Inferior parietal cortex (tissue), 1 donor: ENCODE data around the gene STPG1.
"Not testable (repeated sequence)": the region's sequence is repeated elsewhere in the genome, so short reads cannot be mapped to it uniquely, and the experiment has no call there.

ENCODE experiments used
- DNase-seq: peaks from one replicate; pipeline ENCODE4 v3.0.0-alpha.2; 2016; ENCODE audit errors: extremely low spot score

The STPG1 gene

GRCh38 chr1:24413350-24414163 is at the start of gene STPG1:
Gene STPG1, minus strand, starts transcription at chr1:24413782. Its CDS starts 12,394 bp downstream, at chr1:24401388.
- peak; percentile 96 for DNase-seq

GRCh38 chr1:24462128-24462527 is 48.5 kb upstream of the STPG1 start:
- DNase-seq: not testable (repeated sequence)

DNA sequence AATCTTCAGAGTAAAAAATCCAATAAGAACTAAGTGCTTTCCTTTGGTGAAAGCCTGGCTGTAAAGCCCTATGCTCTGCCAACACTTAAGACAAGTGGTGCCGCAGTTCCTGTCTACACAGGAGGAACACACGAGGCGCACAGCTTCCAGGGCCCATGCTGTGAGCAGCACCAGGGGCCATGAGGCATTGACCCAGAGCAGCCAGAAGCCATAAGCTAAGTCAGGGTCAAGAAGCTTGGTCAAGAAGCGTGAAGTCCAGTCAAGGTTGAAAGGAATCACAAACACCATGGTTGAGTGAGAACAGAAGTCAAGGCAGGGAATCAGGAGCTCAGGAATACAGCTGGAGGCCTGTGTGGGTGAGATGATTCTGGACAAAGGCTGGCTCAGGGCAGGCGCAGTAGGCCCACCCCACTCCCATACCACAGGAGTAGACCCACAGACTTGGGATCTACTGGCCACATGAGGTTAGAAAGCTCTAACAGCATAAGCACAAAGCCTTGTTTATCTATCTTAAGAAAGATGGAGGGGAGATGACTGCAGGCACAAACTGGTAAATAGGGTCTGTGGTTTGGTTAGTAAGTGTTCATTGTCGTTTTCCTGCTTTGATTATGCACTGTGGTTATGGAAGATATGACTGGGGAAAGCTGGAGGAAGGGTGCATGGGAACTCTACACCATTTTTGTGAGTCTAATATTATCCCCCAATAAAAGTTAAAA is 46.1 kb upstream of the STPG1 start:
- DNase-seq: no peak

DNA sequence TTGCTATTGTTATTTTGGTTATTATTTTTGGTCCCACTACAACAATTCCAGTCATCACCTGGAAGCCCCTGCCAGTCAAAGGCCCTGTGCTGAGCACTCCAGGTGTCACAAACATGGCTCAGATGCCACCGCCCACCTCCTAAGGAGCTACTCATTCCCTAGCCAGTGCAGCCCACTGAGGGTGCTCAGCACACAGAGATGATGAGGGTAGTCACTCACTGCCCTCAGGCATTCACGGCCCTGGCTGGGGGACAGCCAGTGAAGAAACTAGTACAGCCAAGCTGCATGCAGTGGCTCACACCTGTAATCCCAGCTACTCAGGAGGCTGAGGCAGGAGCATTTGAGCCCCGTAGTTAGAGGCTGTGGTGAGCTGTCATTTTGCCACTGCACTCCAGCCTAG is 44.3 kb upstream of the STPG1 start:
- no peak for DNase-seq

- no peak for DNase-seq
Observed at GRCh38 chr1:24455272-24455671, 41.7 kb upstream of the STPG1 start.

GRCh38 chr1:24454673-24455072 is 41.1 kb upstream of the STPG1 start:
- no peak for DNase-seq

DNA sequence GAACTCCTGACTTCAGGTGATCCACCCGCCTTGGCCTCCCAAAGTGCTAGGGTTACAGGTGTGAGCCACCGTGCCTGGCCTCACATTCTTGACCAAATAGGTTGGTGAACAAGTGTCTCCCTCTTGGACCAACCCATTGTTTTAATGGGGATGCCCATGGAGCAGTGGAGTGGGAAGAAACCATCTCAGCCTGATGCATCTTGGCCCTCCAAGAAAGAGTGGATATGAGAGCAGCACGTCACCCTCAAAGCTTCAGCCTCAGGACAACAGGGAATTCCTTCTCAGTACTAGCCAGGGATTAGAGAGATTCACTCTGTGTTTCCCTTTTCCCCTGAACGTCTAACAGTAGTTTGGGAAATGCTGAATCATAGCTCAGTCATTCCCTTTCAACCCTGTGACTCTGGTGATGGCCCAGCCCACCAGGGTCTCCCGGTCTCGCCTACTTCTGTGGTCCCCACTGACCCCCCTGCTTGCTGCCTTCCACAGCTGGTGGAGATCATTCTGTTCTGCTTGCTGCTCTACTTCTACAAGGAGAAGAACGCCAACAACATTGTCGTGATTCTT is 39.4 kb upstream of the STPG1 start:
- DNase-seq: no peak

GRCh38 chr1:24451746-24452145 is 38.2 kb upstream of the STPG1 start:
- no peak for DNase-seq

DNA sequence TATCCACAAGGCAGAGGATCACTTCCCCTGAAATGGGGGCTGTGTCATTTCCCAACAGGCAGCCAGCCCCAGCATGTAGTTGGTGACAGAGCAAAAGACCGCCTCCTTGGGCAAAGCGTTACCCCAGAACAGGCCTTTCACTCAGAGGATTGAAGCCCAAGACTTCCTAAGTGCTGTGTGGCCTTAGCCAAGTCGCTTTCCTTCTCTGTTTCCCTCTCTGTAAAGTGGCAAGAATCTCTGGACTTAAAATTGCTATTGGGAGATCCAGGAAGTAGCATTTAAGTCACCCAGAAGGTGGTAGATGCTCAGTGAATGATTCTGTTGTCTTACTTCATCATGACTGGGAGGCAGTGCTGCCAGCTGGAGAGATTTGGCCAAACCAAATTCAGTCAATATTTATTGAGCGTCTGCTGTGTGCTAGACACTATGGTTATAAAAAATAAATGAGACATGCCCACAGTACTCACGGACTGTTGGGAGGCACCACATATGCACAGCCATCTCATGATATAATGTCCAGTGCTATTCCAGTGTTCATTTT is 37.3 kb upstream of the STPG1 start:
- no peak for DNase-seq

DNA sequence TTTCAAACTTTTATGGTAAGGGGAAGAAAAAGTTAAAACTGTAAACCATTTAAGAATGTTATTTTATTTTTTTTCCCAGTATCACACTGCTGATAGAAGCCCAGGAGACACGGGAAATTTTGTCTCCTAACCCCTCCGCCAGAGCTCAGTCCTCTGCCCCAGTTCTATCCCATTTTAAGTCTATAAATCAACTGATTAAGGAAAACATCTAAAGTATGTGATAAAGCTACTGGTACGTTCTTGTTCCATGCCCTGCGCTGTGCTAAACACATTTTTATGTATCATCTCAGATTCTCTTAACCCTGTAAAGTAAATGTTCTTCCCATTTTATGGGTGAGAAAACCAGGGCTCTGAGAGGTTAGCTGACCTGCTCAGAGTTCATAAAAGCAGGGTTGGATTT is 36.7 kb upstream of the STPG1 start:
- DNase-seq: no peak

GRCh38 chr1:24446446-24446845 is 32.9 kb upstream of the STPG1 start:
- DNase-seq: not testable (repeated sequence)

DNA sequence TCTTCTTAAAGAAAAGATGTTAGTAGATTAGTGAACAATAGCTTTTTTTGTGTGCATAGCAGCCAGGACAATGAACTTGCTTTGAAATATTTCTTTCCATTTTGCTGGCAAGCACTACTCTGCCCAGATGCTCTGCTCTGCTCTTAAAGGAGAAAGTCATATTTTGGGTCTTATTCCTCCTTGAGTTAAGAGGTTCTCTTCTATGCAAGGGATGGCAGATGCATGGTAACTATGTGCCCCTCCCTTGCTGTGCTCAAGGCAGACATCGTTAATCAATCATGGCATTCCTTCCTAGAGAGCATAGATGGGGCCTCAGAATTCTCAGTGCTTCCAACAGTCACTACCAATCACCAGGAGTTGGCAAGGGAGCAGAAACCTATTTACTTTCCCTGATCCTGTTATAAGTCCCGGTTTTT is 29.7 kb upstream of the STPG1 start:
- no peak for DNase-seq

- no peak for DNase-seq
Observed at GRCh38 chr1:24442764-24443163, 29.2 kb upstream of the STPG1 start.

DNA sequence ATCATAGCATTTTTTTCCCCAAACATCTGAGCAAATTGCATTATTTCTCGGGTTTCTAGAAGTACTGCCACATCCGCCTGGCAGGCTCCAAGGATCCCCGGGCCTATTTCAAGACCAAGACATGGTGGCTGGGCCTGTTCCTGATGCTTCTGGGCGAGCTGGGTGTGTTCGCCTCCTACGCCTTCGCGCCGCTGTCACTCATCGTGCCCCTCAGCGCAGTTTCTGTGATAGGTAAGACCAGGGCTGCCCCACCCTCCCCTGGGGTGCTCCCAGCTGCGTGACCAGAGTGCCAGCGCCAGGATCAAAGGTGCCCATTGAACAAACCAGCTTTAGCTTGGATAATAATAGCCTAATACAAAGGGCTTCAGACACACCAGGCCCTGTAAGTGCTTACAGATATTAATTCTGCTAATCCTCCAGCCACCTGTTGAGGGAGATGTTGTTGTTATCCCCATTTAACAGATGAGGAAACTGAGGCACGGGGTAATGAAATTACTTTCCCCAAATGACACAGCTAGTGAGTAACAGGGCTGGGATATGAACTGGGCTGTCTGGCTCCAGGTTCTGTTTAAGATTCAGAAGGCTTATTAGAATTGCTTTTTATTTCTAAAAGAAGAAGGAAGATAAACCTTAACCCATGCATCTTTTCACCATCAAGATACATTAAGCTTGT is 28.6 kb upstream of the STPG1 start:
- DNase-seq: no peak

GRCh38 chr1:24441480-24441879 is 27.9 kb upstream of the STPG1 start:
- no peak for DNase-seq

- no peak for DNase-seq
Observed at GRCh38 chr1:24440436-24440835, 26.9 kb upstream of the STPG1 start.

GRCh38 chr1:24438423-24438901 is 24.9 kb upstream of the STPG1 start:
- no peak for DNase-seq

- DNase-seq: no peak
Observed at GRCh38 chr1:24437631-24438396, 24.2 kb upstream of the STPG1 start.

DNA sequence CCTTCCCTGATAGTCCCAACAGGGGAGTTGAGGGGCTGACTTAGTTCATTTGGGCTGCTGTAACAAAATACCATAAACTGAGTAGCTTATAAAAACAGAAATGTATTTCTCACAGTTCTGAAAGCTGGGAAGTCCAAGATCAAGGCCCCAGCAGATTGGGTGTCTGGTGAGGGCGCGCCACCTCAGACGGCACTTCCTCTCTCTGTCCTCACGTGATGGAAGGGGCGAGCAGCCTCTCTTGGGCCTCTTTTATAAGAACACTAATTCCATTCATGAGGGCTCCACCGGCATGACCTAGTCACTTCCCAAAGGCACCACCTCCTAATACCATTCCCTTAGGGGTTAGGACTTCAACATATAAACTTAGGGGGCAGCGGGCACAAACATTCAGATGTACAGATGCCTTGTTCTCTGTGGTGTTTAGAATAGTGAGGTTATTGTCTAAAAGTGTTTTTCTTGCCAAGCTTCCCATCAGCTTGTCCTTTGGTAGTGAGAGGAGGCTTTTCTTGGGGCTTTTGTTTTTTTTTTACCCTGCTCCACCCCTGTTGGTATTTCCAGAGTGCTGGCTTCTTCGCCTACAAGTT is 22.3 kb upstream of the STPG1 start:
- peak; percentile 57 for DNase-seq

DNA sequence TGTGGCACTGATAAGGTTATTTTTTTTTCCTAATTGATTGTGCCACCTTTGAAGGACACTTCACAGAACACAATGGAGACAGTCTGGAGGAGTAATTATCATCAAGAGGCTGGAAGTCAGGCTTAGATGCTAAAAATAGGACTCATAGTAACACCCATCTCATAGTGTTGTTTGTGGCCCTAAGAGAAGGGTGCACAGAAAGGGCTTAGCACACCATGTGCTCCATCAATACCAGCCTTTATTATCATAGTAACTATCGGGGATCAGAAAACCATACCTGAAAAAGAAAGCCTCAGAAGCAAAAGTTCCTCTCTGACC is 13.9 kb upstream of the STPG1 start:
- no peak for DNase-seq
